ENCODE results near the gene FUOM. TPM values are rescaled to one million over a fixed set of nuclear protein-coding genes. Genes with fewer than 3 reads are reported as not detected.

FUOM gene
- total RNA-seq, 1 donor: 7.1 TPM

- Histone ChIP-seq H3K27me3 (ENCODE audit: insufficient read depth, low read length) (no peaks in the 10 kb centered on the region), H3K4me3 (ENCODE audit: low read length) (no peak overlapping the region), H3K9me3 (ENCODE audit: low read depth, low read length) (no peaks in the 10 kb centered on the region), H3K4me1 (ENCODE audit: insufficient read depth, low read length) (peaks cover 24% of the 10 kb centered on the region)
Observed at GRCh38 chr10:133311570-133311969, 46.2 kb downstream of the FUOM start.

GRCh38 chr10:133310789-133311188 lies 47.0 kb downstream of the FUOM start:
- H3K27me3 ChIP-seq (ENCODE audit: insufficient read depth, low read length): no peaks in the 10 kb centered on the region
- peaks cover 32% of the 10 kb centered on the region for H3K4me1 ChIP-seq (ENCODE audit: insufficient read depth, low read length)
- H3K4me3 ChIP-seq (ENCODE audit: low read length): no peak overlapping the region
- H3K9me3 ChIP-seq (ENCODE audit: low read depth, low read length): no peaks in the 10 kb centered on the region

- Histone ChIP-seq H3K27me3 (ENCODE audit: insufficient read depth, low read length) (no peaks in the 10 kb centered on the region), H3K9me3 (ENCODE audit: low read depth, low read length) (no peaks in the 10 kb centered on the region), H3K4me3 (ENCODE audit: low read length) (no peak overlapping the region), H3K4me1 (ENCODE audit: insufficient read depth, low read length) (peaks cover 36% of the 10 kb centered on the region)
Observed at GRCh38 chr10:133310399-133310755, 47.4 kb downstream of the FUOM start.

- no peaks in the 10 kb centered on the region for H3K27me3 ChIP-seq (ENCODE audit: insufficient read depth, low read length)
- H3K9me3 ChIP-seq (ENCODE audit: low read depth, low read length): no peaks in the 10 kb centered on the region
- H3K4me3 ChIP-seq (ENCODE audit: low read length): no peak overlapping the region
- peaks cover 39% of the 10 kb centered on the region for H3K4me1 ChIP-seq (ENCODE audit: insufficient read depth, low read length)
Observed at GRCh38 chr10:133309720-133310398, 48.0 kb downstream of the FUOM start.

- Histone ChIP-seq H3K9me3 (ENCODE audit: low read depth, low read length) (no peaks in the 10 kb centered on the region), H3K4me1 (ENCODE audit: insufficient read depth, low read length) (peaks cover 39% of the 10 kb centered on the region), H3K4me3 (ENCODE audit: low read length) (peak overlapping the region; percentile 93), H3K27me3 (ENCODE audit: insufficient read depth, low read length) (no peaks in the 10 kb centered on the region)
Observed at GRCh38 chr10:133309100-133309719, 48.6 kb downstream of the FUOM start.

- no peaks in the 10 kb centered on the region for H3K9me3 ChIP-seq (ENCODE audit: low read depth, low read length)
- H3K4me3 ChIP-seq (ENCODE audit: low read length): peak within 1 kb of the TSS; percentile 93
- H3K4me1 ChIP-seq (ENCODE audit: insufficient read depth, low read length): peaks cover 39% of the 10 kb centered on the region
- no peaks in the 10 kb centered on the region for H3K27me3 ChIP-seq (ENCODE audit: insufficient read depth, low read length)
Observed at GRCh38 chr10:133308421-133309099, 49.3 kb downstream of the FUOM start, which contains the start of the genes TUBGCP2 and ZNF511. Gene TUBGCP2, minus strand, starts transcription at chr10:133308872. Its CDS starts 5,931 bp downstream, at chr10:133302941. Gene ZNF511, plus strand, starts transcription at chr10:133308914. Its CDS starts 30 bp downstream, at chr10:133308944.

GRCh38 chr10:133307776-133308420 lies 49.9 kb downstream of the FUOM start:
- peaks cover 39% of the 10 kb centered on the region for H3K4me1 ChIP-seq (ENCODE audit: insufficient read depth, low read length)
- no peaks in the 10 kb centered on the region for H3K27me3 ChIP-seq (ENCODE audit: insufficient read depth, low read length)
- H3K9me3 ChIP-seq (ENCODE audit: low read depth, low read length): no peaks in the 10 kb centered on the region
- H3K4me3 ChIP-seq (ENCODE audit: low read length): peak overlapping the region; percentile 93

- Histone ChIP-seq H3K9me3 (ENCODE audit: low read depth, low read length) (no peaks in the 10 kb centered on the region), H3K27me3 (ENCODE audit: insufficient read depth, low read length) (no peaks in the 10 kb centered on the region), H3K4me1 (ENCODE audit: insufficient read depth, low read length) (peaks cover 39% of the 10 kb centered on the region), H3K4me3 (ENCODE audit: low read length) (no peak overlapping the region)
Observed at GRCh38 chr10:133306941-133307379, 50.9 kb downstream of the FUOM start.

GRCh38 chr10:133306097-133306476 lies 51.7 kb downstream of the FUOM start:
- peaks cover 39% of the 10 kb centered on the region for H3K4me1 ChIP-seq (ENCODE audit: insufficient read depth, low read length)
- no peaks in the 10 kb centered on the region for H3K9me3 ChIP-seq (ENCODE audit: low read depth, low read length)
- H3K27me3 ChIP-seq (ENCODE audit: insufficient read depth, low read length): no peaks in the 10 kb centered on the region
- H3K4me3 ChIP-seq (ENCODE audit: low read length): no peak overlapping the region

Other genes starting within 250 kb of the FUOM start
- 0.94 TPM for gene KNDC1, start 197.8 kb downstream of the FUOM start, total RNA-seq
- not detected for gene UTF1, start 127.8 kb downstream of the FUOM start, total RNA-seq
- 2.0 TPM for gene VENTX, start 120.2 kb downstream of the FUOM start, total RNA-seq
- 84.9 TPM for gene ADAM8, start 81.2 kb downstream of the FUOM start, total RNA-seq
- 54.9 TPM for gene TUBGCP2, start 49.1 kb downstream of the FUOM start, total RNA-seq
- 16.8 TPM for gene ZNF511, start 49.1 kb downstream of the FUOM start, total RNA-seq
- gene CALY, start 21.1 kb downstream of the FUOM start, total RNA-seq: 0.73 TPM
- not detected for gene PRAP1, start 10.6 kb downstream of the FUOM start, total RNA-seq
- gene ECHS1, start 15.3 kb upstream of the FUOM start, total RNA-seq: 13.5 TPM
- gene PAOX, start 21.2 kb upstream of the FUOM start, total RNA-seq: 1.9 TPM
- gene MTG1, start 36.1 kb upstream of the FUOM start, total RNA-seq: 14.9 TPM
- gene SPRN, start 66.6 kb upstream of the FUOM start, total RNA-seq: under 0.01 TPM
- 1.5 TPM for gene SCART1, start 95.9 kb upstream of the FUOM start, total RNA-seq
- gene CYP2E1, start 169.3 kb upstream of the FUOM start, total RNA-seq: 0.42 TPM
- not detected for gene SYCE1, start 207.6 kb upstream of the FUOM start, total RNA-seq

Measured in mononuclear cell (primary cell).